Naive thymus-derived CD8-positive, alpha-beta T cell (primary cell): Measurements from ENCODE around the gene RIMBP2. TPM values are rescaled to one million over a fixed set of nuclear protein-coding genes. Genes with fewer than 3 reads are reported as not detected.

Experiments used
- ATAC-seq, 2 donors: fragments of 150-1000 bp; cut with Tn5 transposase in 1 of 2; sonication (Bioruptor Pico), chemical (Tn5 transposase) in 1 of 2; 1 replicate in 1 of 2; 2 replicates in 1 of 2; pipeline ENCODE4 v1.10.0; 2021; ENCODE audit warnings: mild to moderate bottlenecking in 2 of 2, moderate library complexity in 2 of 2
- POLR2A ChIA-PET: fragments of 350-600 bp; sonication (Branson Sonifier 250); formaldehyde crosslinking; loops from one replicate; lab custom pipeline; 2021; ENCODE audit warnings: antibody characterized with exemption; lab: Charles Lee
- DNase-seq, 10 donors: peaks; one replicate each; pipeline versions ENCODE4 v3.0.0 to v3.0.0-alpha.2; 2020 to 2022
- H3K27ac Mint-ChIP-seq, 10 donors: one replicate each; pipeline ENCODE4 v1.8.0; 2020 to 2022; ENCODE audit warnings: mild to moderate bottlenecking in 10 of 10, mixed read lengths in 10 of 10, moderate library complexity in 4 of 10, inconsistent platforms in 1 of 10
- H3K27me3 Mint-ChIP-seq, 5 donors: one replicate each; pipeline ENCODE4 v1.8.0; 2021 to 2022; ENCODE audit warnings: mixed read lengths in 5 of 5
- H3K36me3 Mint-ChIP-seq, 3 donors: one replicate each; pipeline ENCODE4 v1.8.0; 2020 to 2022; ENCODE audit warnings: mixed read lengths in 3 of 3, mild to moderate bottlenecking in 2 of 3, inconsistent platforms in 1 of 3
- H3K4me1 Mint-ChIP-seq, 4 donors: one replicate each; pipeline ENCODE4 v1.8.0; 2021 to 2022; ENCODE audit warnings: mixed read lengths in 4 of 4
- H3K4me3 Mint-ChIP-seq, 10 donors: one replicate each; pipeline ENCODE4 v1.8.0; 2020 to 2022; ENCODE audit warnings: mild to moderate bottlenecking in 10 of 10, mixed read lengths in 10 of 10, moderate library complexity in 6 of 10, inconsistent platforms in 1 of 10
- H3K9me3 Mint-ChIP-seq, 9 donors: one replicate each; pipeline ENCODE4 v1.8.0; 2020 to 2022; ENCODE audit warnings: mixed read lengths in 9 of 9, mild to moderate bottlenecking in 3 of 9, inconsistent platforms in 1 of 9, moderate library complexity in 1 of 9
- polyA plus RNA-seq, 3 donors: library from polyadenylated mRNA; unstranded; fragments of 300-500 nt; fragmentation: Illumina TruSeq; gene quantifications; one replicate each; pipeline ENCODE4 v1.2.3, GENCODE V29; 2021
- total RNA-seq, 8 experiments: library from RNA in 2 of 8; stranded (reverse) in 2 of 8; gene quantifications; one replicate each; pipeline ENCODE4 v1.2.3 and lab custom pipeline; 2021 to 2026

The RIMBP2 gene
- total and polyA plus RNA-seq, 5 experiments from 2014 or later, result not detected

- peaks cover 0 to 19% (median 3%) of the 10 kb centered on the region in 9 donors for H3K9me3 Mint-ChIP-seq
- no peaks in the 10 kb centered on the region for H3K36me3 Mint-ChIP-seq
- peaks cover 0 to 8% (median 0%) of the 10 kb centered on the region in 5 donors for H3K27me3 Mint-ChIP-seq
- no peak overlapping the region for H3K27ac Mint-ChIP-seq
- ATAC-seq (no peak), DNase-seq (no peak)
- POLR2A ChIA-PET, result no interaction called here
- no peaks in the 10 kb centered on the region for H3K4me1 Mint-ChIP-seq
- no peak overlapping the region for H3K4me3 Mint-ChIP-seq
Observed at GRCh38 chr12:130436741-130437501, 279.2 kb downstream of the RIMBP2 start.

- POLR2A ChIA-PET, result no interaction called here
- no peaks in the 10 kb centered on the region for H3K36me3 Mint-ChIP-seq
- peaks cover 0 to 19% (median 3%) of the 10 kb centered on the region in 9 donors for H3K9me3 Mint-ChIP-seq
- no peak overlapping the region for H3K4me3 Mint-ChIP-seq
- H3K4me1 Mint-ChIP-seq, result no peaks in the 10 kb centered on the region
- H3K27ac Mint-ChIP-seq, result no peak overlapping the region
- DNase-seq, result no peak
- H3K27me3 Mint-ChIP-seq, result peaks cover 0 to 8% (median 0%) of the 10 kb centered on the region in 5 donors
- no peak for ATAC-seq
Observed at GRCh38 chr12:130435826-130436225, 280.3 kb downstream of the RIMBP2 start.

- Mint-ChIP-seq H3K4me3 (no peak overlapping the region), H3K36me3 (no peaks in the 10 kb centered on the region), H3K4me1 (no peaks in the 10 kb centered on the region), H3K27me3 (peaks cover 0 to 8% (median 0%) of the 10 kb centered on the region in 5 donors), H3K27ac (no peak overlapping the region), H3K9me3 (peaks cover 0 to 19% (median 3%) of the 10 kb centered on the region in 9 donors)
- no peak for DNase-seq
- POLR2A ChIA-PET, result no interaction called here
- ATAC-seq, result no peak
Observed at GRCh38 chr12:130435331-130435730, 280.8 kb downstream of the RIMBP2 start.

- H3K4me1 Mint-ChIP-seq, result no peaks in the 10 kb centered on the region
- H3K9me3 Mint-ChIP-seq, result peaks cover 0 to 17% (median 3%) of the 10 kb centered on the region in 9 donors
- H3K27me3 Mint-ChIP-seq, result peaks cover 0 to 8% (median 0%) of the 10 kb centered on the region in 5 donors
- H3K36me3 Mint-ChIP-seq, result no peaks in the 10 kb centered on the region
- ATAC-seq, result no peak
- DNase-seq, result no peak
- POLR2A ChIA-PET, result no interaction called here
- H3K27ac Mint-ChIP-seq, result no peak overlapping the region
- no peak overlapping the region for H3K4me3 Mint-ChIP-seq
Observed at GRCh38 chr12:130434560-130434959, 281.5 kb downstream of the RIMBP2 start.

- H3K36me3 Mint-ChIP-seq, result no peaks in the 10 kb centered on the region
- DNase-seq, result no peak
- peaks cover 0 to 4% (median 0%) of the 10 kb centered on the region in 5 donors for H3K27me3 Mint-ChIP-seq
- ATAC-seq, result no peak
- H3K4me3 Mint-ChIP-seq, result no peak overlapping the region
- POLR2A ChIA-PET, result no interaction called here
- H3K9me3 Mint-ChIP-seq, result peaks cover 0 to 12% (median 0%) of the 10 kb centered on the region in 9 donors
- H3K4me1 Mint-ChIP-seq, result no peaks in the 10 kb centered on the region
- no peak overlapping the region for H3K27ac Mint-ChIP-seq
Observed at GRCh38 chr12:130433834-130434233, 282.3 kb downstream of the RIMBP2 start.

- ATAC-seq, result no peak
- Mint-ChIP-seq H3K27ac (no peak overlapping the region), H3K36me3 (no peaks in the 10 kb centered on the region), H3K9me3 (peaks cover 0 to 11% (median 0%) of the 10 kb centered on the region in 9 donors), H3K4me1 (no peaks in the 10 kb centered on the region), H3K4me3 (no peak overlapping the region), H3K27me3 (peaks cover 0 to 4% (median 0%) of the 10 kb centered on the region in 5 donors)
- POLR2A ChIA-PET, result no interaction called here
- no peak for DNase-seq
Observed at GRCh38 chr12:130433411-130433810, 282.7 kb downstream of the RIMBP2 start.

- H3K36me3 Mint-ChIP-seq, result no peaks in the 10 kb centered on the region
- peaks cover 0 to 4% (median 0%) of the 10 kb centered on the region in 5 donors for H3K27me3 Mint-ChIP-seq
- peaks cover 0 to 7% (median 0%) of the 10 kb centered on the region in 9 donors for H3K9me3 Mint-ChIP-seq
- no peak overlapping the region for H3K4me3 Mint-ChIP-seq
- POLR2A ChIA-PET, result no interaction called here
- H3K27ac Mint-ChIP-seq, result no peak overlapping the region
- H3K4me1 Mint-ChIP-seq, result no peaks in the 10 kb centered on the region
- DNase-seq (no peak), ATAC-seq (no peak)
Observed at GRCh38 chr12:130431176-130431575, 284.9 kb downstream of the RIMBP2 start.

- Mint-ChIP-seq H3K27ac (no peak overlapping the region), H3K4me3 (no peak overlapping the region), H3K27me3 (peaks cover 0 to 4% (median 0%) of the 10 kb centered on the region in 5 donors), H3K4me1 (no peaks in the 10 kb centered on the region), H3K36me3 (no peaks in the 10 kb centered on the region), H3K9me3 (peaks cover 0 to 9% (median 0%) of the 10 kb centered on the region in 9 donors)
- no peak for DNase-seq
- POLR2A ChIA-PET, result no interaction called here
- ATAC-seq, result no peak
Observed at GRCh38 chr12:130429656-130430505, 286.2 kb downstream of the RIMBP2 start.

- POLR2A ChIA-PET, result no interaction called here
- Mint-ChIP-seq H3K4me1 (no peaks in the 10 kb centered on the region), H3K27me3 (no peaks in the 10 kb centered on the region), H3K4me3 (no peak overlapping the region), H3K9me3 (peaks cover 0 to 4% (median 0%) of the 10 kb centered on the region in 9 donors), H3K27ac (no peak overlapping the region), H3K36me3 (no peaks in the 10 kb centered on the region)
- ATAC-seq (no peak), DNase-seq (no peak)
Observed at GRCh38 chr12:130428116-130428515, 288.0 kb downstream of the RIMBP2 start.

GRCh38 chr12:130427381-130427887 lies 288.7 kb downstream of the RIMBP2 start:
- POLR2A ChIA-PET, result no interaction called here
- ATAC-seq (no peak), DNase-seq (no peak)
- Mint-ChIP-seq H3K27ac (peak overlapping the region in 1 of 10 donors; percentile 52), H3K27me3 (no peaks in the 10 kb centered on the region), H3K4me3 (no peak overlapping the region), H3K36me3 (no peaks in the 10 kb centered on the region), H3K9me3 (peaks cover 0 to 4% (median 0%) of the 10 kb centered on the region in 9 donors), H3K4me1 (no peaks in the 10 kb centered on the region)

- H3K36me3 Mint-ChIP-seq, result no peaks in the 10 kb centered on the region
- H3K4me3 Mint-ChIP-seq, result no peak overlapping the region
- DNase-seq (no peak), ATAC-seq (no peak)
- H3K9me3 Mint-ChIP-seq, result peaks cover 0 to 4% (median 0%) of the 10 kb centered on the region in 9 donors
- no peaks in the 10 kb centered on the region for H3K4me1 Mint-ChIP-seq
- POLR2A ChIA-PET, result no interaction called here
- peaks cover 0 to 3% (median 0%) of the 10 kb centered on the region in 5 donors for H3K27me3 Mint-ChIP-seq
- no peak overlapping the region for H3K27ac Mint-ChIP-seq
Observed at GRCh38 chr12:130425698-130426245, 290.3 kb downstream of the RIMBP2 start.

GRCh38 chr12:130424858-130425697 lies 291.0 kb downstream of the RIMBP2 start:
- Mint-ChIP-seq H3K9me3 (peaks cover 0 to 4% (median 0%) of the 10 kb centered on the region in 9 donors), H3K27ac (no peak overlapping the region), H3K27me3 (peaks cover 0 to 3% (median 0%) of the 10 kb centered on the region in 5 donors), H3K36me3 (no peaks in the 10 kb centered on the region), H3K4me3 (no peak overlapping the region), H3K4me1 (no peaks in the 10 kb centered on the region)
- DNase-seq (no peak), ATAC-seq (no peak)
- POLR2A ChIA-PET, result no interaction called here
